GM10248 (cell line): ENCODE measurements around the gene KRTAP3-2.

ENCODE experiments used
- CTCF ChIA-PET: fragments of 300-600 bp; sonication (Branson Sonifier 250); formaldehyde crosslinking; extraction: SDS; loops from one replicate; lab custom pipeline; 2021; ENCODE audit warnings: antibody characterized with exemption; lab: Yijun Ruan, JAX
- POLR2A ChIA-PET: fragments of 350-650 bp; sonication (Branson Sonifier 250); formaldehyde crosslinking; extraction: SDS; loops from one replicate; lab custom pipeline; 2020; ENCODE audit warnings: antibody characterized with exemption; lab: Yijun Ruan, JAX
- DNase-seq: peaks from one replicate; pipeline ENCODE4 v3.0.0; 2012; ENCODE audit errors: extremely low spot score
- TF ChIP-seq, protein P1 (sequence below): IDR thresholded peaks from 2 replicates; pipeline ENCODE4 v1.5.1; 2012; ENCODE audit warnings: mild to moderate bottlenecking, low read depth; ENCODE audit errors: extremely low read depth, missing control alignments, control extremely low read depth

The KRTAP3-2 gene

DNA sequence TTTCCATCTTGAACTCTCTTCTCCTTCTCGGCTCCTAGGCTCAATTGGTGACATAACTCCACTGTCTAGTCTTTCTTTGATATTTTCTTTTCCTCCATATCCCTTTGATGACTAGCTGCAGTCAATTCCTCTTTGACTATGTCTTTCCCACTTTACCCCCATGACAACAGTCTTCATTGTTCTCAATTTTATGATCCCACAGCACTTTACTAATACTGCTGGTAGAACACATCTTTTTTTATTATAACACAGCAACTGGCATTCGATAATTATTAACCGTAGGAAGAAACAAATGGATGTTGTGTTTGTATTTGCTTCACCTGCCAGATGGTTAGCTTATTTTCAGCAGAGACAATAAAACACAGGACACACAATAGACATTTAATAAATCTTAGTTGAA lies 7.0 kb downstream of the KRTAP3-2 start:
- ChIA-PET CTCF (interaction anchor here (0.7 kb wide), 1 partner anchor 68 kb away, joined by 3 read pairs; no protein-coding TSS in a partner anchor), POLR2A (no interaction called here)
- TF ChIP-seq, protein P1, sequence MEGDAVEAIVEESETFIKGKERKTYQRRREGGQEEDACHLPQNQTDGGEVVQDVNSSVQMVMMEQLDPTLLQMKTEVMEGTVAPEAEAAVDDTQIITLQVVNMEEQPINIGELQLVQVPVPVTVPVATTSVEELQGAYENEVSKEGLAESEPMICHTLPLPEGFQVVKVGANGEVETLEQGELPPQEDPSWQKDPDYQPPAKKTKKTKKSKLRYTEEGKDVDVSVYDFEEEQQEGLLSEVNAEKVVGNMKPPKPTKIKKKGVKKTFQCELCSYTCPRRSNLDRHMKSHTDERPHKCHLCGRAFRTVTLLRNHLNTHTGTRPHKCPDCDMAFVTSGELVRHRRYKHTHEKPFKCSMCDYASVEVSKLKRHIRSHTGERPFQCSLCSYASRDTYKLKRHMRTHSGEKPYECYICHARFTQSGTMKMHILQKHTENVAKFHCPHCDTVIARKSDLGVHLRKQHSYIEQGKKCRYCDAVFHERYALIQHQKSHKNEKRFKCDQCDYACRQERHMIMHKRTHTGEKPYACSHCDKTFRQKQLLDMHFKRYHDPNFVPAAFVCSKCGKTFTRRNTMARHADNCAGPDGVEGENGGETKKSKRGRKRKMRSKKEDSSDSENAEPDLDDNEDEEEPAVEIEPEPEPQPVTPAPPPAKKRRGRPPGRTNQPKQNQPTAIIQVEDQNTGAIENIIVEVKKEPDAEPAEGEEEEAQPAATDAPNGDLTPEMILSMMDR = no peak
- no peak for DNase-seq

DNA sequence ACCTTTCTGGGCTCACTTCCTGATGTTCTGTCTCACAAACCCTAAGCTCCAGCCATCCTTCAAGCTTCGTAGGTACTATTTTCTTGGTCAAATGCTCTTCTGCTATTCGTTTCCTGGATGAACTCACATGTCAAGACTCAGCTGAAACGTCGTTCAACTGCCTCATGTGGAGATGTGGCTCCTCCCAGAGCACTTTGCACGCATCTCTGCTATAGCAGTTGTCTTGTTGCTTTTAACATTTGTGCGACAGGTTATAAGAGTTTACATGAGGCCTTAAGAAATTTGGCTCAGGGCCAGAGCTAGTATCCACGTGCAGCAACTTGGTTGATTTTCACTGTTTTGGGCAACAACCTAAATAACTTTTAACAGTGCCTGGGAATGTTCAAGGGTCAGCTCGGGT lies 12.8 kb downstream of the KRTAP3-2 start:
- CTCF ChIA-PET = interaction anchor here (0.9 kb wide), 1 partner anchor 10 kb away, joined by 3 read pairs; no protein-coding TSS in a partner anchor
- POLR2A ChIA-PET = no interaction called here
- no peak for DNase-seq
- TF ChIP-seq, protein P1 = no peak

DNA sequence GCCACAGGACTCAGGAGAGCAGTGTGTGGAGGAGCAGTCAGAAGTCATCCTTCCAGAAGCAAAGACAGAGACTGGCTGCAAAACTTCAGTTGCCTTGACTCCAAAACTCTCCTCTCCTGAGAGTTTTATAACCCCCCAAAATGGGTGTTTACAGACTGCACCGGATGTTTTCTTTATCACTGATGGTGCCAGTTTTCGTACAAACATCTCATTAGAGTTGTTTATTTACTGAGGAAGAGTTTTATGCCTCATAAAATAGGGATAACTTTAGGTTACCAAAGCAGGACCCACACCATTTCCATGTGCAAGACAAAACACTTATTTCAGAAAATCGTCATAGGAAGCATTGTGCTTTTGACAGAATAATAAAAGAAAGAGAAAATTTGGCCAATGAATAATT lies 15.5 kb downstream of the KRTAP3-2 start, which contains the start of gene KRT40:
Gene KRT40 (minus strand): TSS at position 101 of the 400 bp plus-strand sequence. CDS start 53 bp downstream, at position 48.
- CTCF ChIA-PET = no interaction called here
- TF ChIP-seq, protein P1 = no peak
- POLR2A ChIA-PET = no interaction called here
- DNase-seq = no peak

DNA sequence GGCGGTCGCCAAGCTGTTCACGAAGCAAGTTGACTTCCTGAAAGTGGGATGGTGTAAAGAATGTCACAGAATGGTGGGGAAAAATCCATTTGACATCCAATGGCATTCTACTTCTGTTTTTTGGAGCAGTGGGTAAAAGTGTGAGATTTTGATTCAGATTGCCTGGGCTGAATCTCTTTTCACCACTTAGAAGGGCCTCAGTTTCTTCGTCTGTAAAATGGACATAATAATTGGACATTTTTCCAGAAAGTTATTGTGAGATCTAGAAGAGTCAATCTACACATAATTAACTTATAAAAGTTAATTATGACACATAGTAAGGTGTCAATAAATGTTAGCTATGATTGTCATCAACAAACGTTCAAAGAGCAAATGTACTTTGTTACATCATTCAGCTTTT lies 18.6 kb downstream of the KRTAP3-2 start:
- TF ChIP-seq, protein P1 = no peak
- ChIA-PET POLR2A (no interaction called here), CTCF (no interaction called here)
- no peak for DNase-seq

DNA sequence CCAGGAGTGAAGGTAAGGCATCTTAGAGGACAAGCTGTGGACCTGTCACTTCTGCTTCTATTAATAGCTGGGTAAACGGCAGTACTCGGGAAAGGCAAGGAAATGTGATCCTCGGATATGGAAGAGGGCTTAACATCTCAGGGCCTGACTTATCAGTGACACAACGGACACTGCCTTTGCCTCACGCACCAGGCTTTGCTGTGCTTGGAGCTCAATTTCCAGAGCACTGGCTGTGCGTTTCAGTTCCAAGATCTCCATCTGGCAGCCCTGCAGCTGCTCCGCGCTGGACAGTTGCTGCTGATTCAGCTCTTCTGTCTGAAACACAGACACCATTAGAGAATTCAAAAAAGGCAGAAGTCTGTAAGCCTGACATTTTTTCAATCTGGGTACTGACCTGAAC lies 19.1 kb downstream of the KRTAP3-2 start:
- ChIA-PET CTCF (interaction anchor here (1.7 kb wide), 1 partner anchor 8 kb away, joined by 4 read pairs; no protein-coding TSS in a partner anchor), POLR2A (no interaction called here)
- TF ChIP-seq, protein P1 = no peak
- DNase-seq = no peak

DNA sequence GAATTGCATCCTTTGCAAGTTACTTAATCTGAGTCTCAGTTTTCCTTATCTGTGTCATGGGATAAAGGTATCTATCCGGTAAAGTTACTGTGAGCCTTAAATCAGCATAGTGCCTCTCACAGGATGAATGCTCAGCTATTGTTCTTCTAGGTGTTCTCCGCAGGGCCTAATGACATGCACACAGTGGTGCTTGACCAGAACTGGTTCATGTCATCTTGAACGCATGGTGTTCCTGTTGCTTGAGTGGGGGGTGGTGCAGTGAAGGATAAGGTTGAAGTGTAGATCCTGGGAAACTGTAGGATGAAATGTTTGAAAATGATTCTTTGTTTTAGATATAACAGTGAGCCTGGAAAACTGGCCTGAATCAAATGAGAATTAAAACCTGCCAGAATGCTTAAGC lies 19.6 kb downstream of the KRTAP3-2 start:
- ChIA-PET POLR2A (no interaction called here), CTCF (interaction anchor here (1.7 kb wide), 1 partner anchor 9 kb away, joined by 4 read pairs; no protein-coding TSS in a partner anchor)
- TF ChIP-seq, protein P1 = no peak
- no peak for DNase-seq

DNA sequence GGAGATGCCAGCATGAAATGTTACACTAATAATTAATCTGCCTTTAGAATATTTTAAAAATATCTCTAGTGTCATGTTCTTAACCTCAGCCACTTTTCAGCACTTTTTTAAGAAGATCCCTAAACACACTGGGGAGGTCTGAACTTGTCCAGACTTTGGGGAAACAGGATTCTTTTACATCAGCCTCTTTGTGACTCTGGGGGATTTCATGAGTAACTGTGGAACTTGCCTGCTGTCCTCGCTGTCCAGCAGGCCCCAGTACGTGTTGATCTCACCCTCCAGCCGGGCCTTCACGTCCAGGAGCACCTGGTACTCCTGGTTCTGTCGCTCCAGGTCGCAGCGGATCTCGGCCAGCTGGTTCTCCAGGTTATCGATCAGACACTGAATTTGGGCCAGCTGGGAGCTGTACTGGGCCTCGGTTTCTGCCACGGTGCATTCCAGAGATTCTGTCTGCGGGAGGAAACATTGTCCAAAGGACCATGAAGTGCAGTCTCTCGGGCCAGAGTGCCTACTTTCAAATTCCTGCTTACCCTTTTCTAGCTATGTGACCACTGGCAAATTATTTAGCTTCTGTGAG lies 21.0 kb downstream of the KRTAP3-2 start:
- TF ChIP-seq, protein P1 = no peak
- DNase-seq = no peak
- POLR2A ChIA-PET = no interaction called here
- CTCF ChIA-PET = interaction anchor here (1.7 kb wide), 1 partner anchor 10 kb away, joined by 4 read pairs; no protein-coding TSS in a partner anchor
